ENCODE data around the gene TMEM108. TPM values are rescaled to one million over a fixed set of nuclear protein-coding genes. Genes with fewer than 3 reads are reported as not detected.

TMEM108 gene
- total RNA-seq, 2 donors from 2014 or later, result 0.13 TPM; not detected in 1

DNA sequence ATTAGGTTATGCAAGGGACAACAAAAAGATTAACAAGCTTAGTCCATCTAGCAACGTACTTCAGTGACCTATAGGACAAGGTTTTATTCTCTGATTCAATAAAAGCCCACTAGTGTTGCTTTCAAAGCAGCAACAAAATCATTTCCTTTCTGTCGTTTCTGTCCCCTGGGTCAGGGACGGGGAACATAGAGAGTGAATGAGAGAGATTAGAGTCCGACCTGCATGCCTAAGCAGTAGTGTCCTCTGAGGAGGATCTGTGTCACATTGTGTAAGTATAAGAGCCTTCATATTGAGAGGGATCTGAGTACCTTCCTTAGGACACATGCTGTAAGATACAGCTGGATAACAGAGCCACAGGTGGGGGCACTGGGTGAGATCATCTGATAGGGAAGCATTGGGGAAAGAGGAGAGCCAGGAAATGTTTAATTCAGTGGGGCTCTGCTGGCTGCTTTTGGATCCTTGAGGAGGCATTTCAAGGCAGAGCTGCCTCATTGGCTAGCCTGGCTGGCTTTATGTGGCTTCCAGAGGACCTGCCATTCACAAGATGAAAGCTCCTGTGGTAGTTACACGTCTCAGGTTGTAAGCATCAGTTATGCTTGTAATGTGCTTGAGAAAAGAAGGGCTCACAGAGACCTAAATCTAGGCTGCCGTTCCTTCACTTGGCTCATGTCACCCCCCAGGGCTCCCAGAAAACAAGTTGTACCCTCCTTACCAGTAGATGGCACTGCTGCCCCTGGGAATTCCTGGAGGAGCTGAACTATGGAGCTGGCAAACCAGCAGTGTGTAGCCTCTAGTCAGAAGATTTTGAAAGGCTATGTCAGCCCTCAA, 2.7 kb downstream of the TMEM108 start:
- H3K27me3 Mint-ChIP-seq, result peaks cover 30% of the 10 kb centered on the region
- H3K27ac Mint-ChIP-seq, result no peak overlapping the region
- ATAC-seq (replicated peaks), result peak; percentile 43
- H3K9me3 Mint-ChIP-seq, result no peaks in the 10 kb centered on the region
- no peaks in the 10 kb centered on the region for H3K4me1 Mint-ChIP-seq
- no peak overlapping the region for H3K4me3 Mint-ChIP-seq
- no peaks in the 10 kb centered on the region for H3K36me3 Mint-ChIP-seq (ENCODE audit: low read depth)

DNA sequence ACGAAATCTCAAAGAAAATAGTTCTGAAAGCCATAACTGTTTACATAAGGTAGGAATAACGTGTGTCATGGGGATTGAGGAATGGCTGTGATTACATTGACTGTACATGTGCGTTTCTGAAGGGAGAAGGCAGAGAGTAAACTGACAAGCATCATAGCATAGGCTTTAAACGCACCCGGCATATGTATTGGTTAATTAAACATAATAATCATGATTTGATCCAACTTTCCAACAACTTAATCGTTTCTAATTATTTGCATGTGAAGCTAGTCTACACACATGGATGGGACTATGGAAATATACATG, 3.3 kb downstream of the TMEM108 start:
- no peaks in the 10 kb centered on the region for H3K9me3 Mint-ChIP-seq
- H3K4me1 Mint-ChIP-seq, result no peaks in the 10 kb centered on the region
- H3K27me3 Mint-ChIP-seq, result peaks cover 30% of the 10 kb centered on the region
- no peak for ATAC-seq (replicated peaks)
- H3K27ac Mint-ChIP-seq, result no peak overlapping the region
- H3K36me3 Mint-ChIP-seq (ENCODE audit: low read depth), result no peaks in the 10 kb centered on the region
- no peak overlapping the region for H3K4me3 Mint-ChIP-seq

DNA sequence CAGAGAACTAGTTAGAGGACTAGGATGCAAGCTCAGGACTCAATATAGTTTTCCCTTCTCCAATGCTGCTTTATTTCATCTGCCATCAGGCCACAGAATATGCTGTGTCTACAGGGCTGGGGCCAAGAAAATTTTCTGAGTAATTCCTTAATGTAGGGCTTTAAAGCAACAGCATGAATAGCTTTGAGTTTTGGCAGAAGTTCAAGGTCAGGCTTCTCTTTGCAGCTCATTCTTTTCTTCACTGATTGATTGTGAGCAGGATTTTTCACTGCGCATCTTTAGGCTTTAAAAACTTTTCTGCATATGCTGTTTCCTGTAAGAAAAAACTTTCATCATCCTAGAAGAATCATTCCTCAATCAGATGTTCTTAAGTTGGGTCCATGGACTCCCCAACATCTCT, 4.6 kb downstream of the TMEM108 start:
- H3K36me3 Mint-ChIP-seq (ENCODE audit: low read depth), result no peaks in the 10 kb centered on the region
- no peaks in the 10 kb centered on the region for H3K9me3 Mint-ChIP-seq
- H3K27me3 Mint-ChIP-seq, result peaks cover 20% of the 10 kb centered on the region
- no peak overlapping the region for H3K4me3 Mint-ChIP-seq
- no peak for ATAC-seq (replicated peaks)
- H3K27ac Mint-ChIP-seq, result no peak overlapping the region
- no peaks in the 10 kb centered on the region for H3K4me1 Mint-ChIP-seq

DNA sequence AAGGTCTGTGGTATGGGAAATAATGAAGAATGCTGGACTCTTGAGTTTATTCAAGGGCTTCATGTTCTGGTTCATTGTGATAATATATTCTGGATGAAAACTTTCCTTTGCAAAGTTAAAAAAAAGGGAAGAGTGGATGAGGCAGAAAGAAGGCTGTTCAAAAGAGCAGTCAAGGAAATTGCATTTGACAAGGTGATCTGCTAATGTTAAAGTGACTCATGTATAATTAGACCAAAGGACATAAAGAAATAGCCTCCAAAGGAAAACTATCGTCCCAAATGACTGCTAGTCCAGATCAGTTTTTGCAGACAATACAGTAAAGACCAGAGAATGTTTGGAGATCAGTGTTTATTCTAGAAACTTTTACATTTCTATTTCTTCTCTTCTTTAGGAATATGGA, 9.8 kb downstream of the TMEM108 start:
- Mint-ChIP-seq H3K36me3 (ENCODE audit: low read depth) (no peaks in the 10 kb centered on the region), H3K27ac (no peak overlapping the region), H3K4me3 (no peak overlapping the region), H3K27me3 (peaks cover 8% of the 10 kb centered on the region), H3K4me1 (no peaks in the 10 kb centered on the region), H3K9me3 (no peaks in the 10 kb centered on the region)
- ATAC-seq (replicated peaks), result no peak

DNA sequence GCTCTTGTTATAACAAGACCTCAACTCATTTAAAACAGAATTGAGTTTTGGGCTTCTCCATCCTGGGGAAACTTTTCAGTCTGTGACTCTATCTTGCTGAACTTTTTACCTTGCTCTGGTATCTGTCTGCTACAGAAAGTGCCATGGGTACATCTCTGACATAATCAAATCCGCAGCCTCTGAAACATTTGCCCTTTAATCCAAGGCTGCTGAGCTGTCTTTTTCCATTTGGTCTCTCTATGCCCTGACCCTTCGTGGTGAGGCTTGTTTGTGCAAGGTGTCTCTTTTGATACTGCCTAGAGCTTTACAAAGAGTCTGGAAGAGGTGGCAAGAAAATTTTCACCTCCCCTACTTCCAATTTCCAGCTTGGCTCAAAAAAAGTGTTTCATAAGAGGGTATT, 11.3 kb downstream of the TMEM108 start:
- no peaks in the 10 kb centered on the region for H3K36me3 Mint-ChIP-seq (ENCODE audit: low read depth)
- no peak overlapping the region for H3K4me3 Mint-ChIP-seq
- peaks cover 9% of the 10 kb centered on the region for H3K27me3 Mint-ChIP-seq
- no peak overlapping the region for H3K27ac Mint-ChIP-seq
- H3K9me3 Mint-ChIP-seq, result no peaks in the 10 kb centered on the region
- ATAC-seq (replicated peaks), result no peak
- H3K4me1 Mint-ChIP-seq, result no peaks in the 10 kb centered on the region

DNA sequence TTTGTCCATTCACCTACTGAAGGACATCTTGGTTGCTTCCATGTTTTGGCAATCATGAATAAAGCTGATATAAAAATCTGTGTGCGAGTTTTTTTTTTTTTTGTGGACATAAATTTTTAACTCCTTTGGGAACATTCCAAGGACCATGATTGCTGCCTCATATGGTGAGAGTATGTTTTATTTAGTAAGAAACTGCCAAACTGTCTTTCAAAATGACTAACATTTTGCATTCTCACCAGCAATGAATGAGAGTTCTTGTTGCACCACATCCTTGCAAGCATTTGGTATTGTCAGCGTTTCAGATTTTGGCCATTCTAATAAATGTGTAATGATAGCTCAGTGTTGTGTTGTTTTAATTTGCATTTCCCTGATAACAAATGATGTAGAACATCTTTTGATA, 12.7 kb downstream of the TMEM108 start:
- Mint-ChIP-seq H3K27ac (no peak overlapping the region), H3K36me3 (ENCODE audit: low read depth) (no peaks in the 10 kb centered on the region), H3K9me3 (no peaks in the 10 kb centered on the region), H3K4me1 (no peaks in the 10 kb centered on the region), H3K4me3 (no peak overlapping the region), H3K27me3 (peaks cover 9% of the 10 kb centered on the region)
- ATAC-seq (replicated peaks), result no peak

DNA sequence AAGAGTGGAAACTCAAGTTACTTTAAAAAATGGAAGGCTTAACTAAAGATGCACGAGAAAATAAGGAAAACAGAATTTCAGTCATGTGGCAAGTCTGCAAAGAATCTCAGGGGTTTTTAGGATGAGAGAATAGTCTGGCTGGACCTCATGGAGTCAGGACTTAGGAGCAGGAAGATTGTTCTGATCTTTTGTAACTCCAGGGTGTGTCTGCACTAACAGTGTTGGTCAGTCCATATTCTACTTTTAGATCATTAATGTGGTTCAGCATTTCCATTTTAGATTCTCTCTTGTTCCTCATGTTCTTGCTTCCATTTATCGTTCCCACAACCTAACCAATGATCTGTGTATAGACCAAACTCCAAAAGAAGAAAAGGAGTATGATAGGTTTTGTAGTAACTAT, 15.3 kb downstream of the TMEM108 start:
- no peaks in the 10 kb centered on the region for H3K4me1 Mint-ChIP-seq
- peaks cover 12% of the 10 kb centered on the region for H3K27me3 Mint-ChIP-seq
- no peaks in the 10 kb centered on the region for H3K9me3 Mint-ChIP-seq
- no peaks in the 10 kb centered on the region for H3K36me3 Mint-ChIP-seq (ENCODE audit: low read depth)
- ATAC-seq (replicated peaks), result no peak
- no peak overlapping the region for H3K27ac Mint-ChIP-seq
- no peak overlapping the region for H3K4me3 Mint-ChIP-seq

DNA sequence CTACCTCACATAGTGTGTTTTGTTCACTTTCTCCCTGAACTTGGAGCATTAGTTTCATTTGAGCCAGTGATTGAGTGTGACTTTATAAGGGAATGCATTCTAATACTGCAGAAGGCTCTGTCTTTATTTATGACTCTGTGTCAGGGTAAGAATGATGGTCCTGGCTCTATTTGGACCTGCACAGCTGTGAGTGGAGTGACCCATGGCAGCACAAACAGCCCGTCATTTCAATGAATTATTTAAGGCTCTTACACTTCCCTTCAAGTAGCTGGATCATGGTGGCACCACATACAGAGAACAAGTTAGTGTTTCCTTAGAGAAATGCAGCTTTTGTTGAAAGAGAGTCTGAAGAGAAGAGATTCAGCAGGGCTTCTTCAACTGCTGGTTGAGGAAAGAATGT, 16.4 kb downstream of the TMEM108 start:
- Mint-ChIP-seq H3K36me3 (ENCODE audit: low read depth) (no peaks in the 10 kb centered on the region), H3K4me3 (no peak overlapping the region), H3K4me1 (no peaks in the 10 kb centered on the region), H3K27ac (no peak overlapping the region), H3K9me3 (no peaks in the 10 kb centered on the region), H3K27me3 (peaks cover 14% of the 10 kb centered on the region)
- no peak for ATAC-seq (replicated peaks)

DNA sequence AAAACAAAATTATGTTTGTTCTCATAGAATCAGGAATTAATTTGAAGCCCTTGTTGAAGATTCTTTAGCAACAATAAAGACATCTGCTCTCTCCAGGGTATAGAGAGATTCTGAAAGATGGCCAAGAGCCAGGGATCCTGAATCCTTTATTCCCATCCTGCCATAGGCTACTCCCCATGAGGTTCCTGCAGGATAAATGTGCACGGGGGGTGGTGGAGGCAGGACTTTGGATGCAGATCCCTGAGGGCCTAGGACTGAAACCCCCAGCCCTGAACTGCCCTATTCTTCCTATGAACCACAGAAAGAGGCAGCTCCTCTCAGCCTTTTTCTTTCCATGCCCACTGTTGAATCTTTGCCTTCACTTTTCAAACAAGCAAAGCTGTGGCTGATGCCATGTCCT, 17.1 kb downstream of the TMEM108 start:
- Mint-ChIP-seq H3K9me3 (no peaks in the 10 kb centered on the region), H3K4me1 (no peaks in the 10 kb centered on the region), H3K27me3 (peaks cover 15% of the 10 kb centered on the region), H3K27ac (no peak overlapping the region), H3K36me3 (ENCODE audit: low read depth) (no peaks in the 10 kb centered on the region), H3K4me3 (no peak overlapping the region)
- ATAC-seq (replicated peaks), result no peak

DNA sequence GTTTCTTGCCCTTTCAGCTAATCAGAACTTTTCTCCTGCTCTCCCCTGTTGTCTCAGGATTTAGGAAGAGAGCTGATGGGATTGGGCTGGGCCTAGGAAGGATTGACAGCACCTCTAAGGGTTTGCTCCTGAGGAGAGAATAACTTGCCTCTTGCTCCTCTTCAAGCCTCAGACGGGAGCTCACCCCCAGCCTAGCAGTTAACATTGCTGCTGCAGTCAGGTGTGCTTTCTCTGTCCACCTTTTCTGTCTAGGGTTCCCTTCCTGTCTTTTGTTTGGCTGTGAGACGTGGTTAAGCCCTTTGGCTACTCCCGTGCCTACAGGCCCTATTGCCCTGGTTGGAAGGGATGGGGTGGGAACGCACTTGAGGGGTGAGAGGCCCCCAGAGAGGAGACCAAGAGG, 20.1 kb downstream of the TMEM108 start:
- no peaks in the 10 kb centered on the region for H3K4me1 Mint-ChIP-seq
- no peak overlapping the region for H3K4me3 Mint-ChIP-seq
- H3K36me3 Mint-ChIP-seq (ENCODE audit: low read depth), result no peaks in the 10 kb centered on the region
- no peak overlapping the region for H3K27ac Mint-ChIP-seq
- H3K27me3 Mint-ChIP-seq, result peaks cover 15% of the 10 kb centered on the region
- no peak for ATAC-seq (replicated peaks)
- H3K9me3 Mint-ChIP-seq, result no peaks in the 10 kb centered on the region

DNA sequence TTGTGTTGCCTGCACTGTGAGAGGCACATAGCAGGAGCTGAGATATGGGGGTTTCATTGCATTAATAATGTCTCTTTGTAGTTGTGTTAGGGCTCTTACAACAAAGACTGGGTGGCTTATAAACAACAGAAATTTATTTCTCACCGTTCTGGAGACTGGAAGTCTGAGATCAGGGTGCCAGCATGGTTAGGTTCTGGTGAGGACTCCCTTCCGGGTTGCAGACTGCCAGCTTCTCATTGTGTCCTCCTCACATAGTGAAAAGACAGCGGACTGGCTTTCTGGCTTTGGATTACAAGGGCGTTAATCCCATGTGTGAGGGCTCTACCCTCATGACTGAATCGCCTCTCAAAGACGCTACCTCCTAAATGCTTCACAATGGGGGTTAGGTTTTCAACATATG, 20.6 kb downstream of the TMEM108 start:
- no peak for ATAC-seq (replicated peaks)
- no peaks in the 10 kb centered on the region for H3K4me1 Mint-ChIP-seq
- H3K4me3 Mint-ChIP-seq, result no peak overlapping the region
- H3K27me3 Mint-ChIP-seq, result peaks cover 16% of the 10 kb centered on the region
- no peaks in the 10 kb centered on the region for H3K9me3 Mint-ChIP-seq
- no peak overlapping the region for H3K27ac Mint-ChIP-seq
- H3K36me3 Mint-ChIP-seq (ENCODE audit: low read depth), result no peaks in the 10 kb centered on the region

DNA sequence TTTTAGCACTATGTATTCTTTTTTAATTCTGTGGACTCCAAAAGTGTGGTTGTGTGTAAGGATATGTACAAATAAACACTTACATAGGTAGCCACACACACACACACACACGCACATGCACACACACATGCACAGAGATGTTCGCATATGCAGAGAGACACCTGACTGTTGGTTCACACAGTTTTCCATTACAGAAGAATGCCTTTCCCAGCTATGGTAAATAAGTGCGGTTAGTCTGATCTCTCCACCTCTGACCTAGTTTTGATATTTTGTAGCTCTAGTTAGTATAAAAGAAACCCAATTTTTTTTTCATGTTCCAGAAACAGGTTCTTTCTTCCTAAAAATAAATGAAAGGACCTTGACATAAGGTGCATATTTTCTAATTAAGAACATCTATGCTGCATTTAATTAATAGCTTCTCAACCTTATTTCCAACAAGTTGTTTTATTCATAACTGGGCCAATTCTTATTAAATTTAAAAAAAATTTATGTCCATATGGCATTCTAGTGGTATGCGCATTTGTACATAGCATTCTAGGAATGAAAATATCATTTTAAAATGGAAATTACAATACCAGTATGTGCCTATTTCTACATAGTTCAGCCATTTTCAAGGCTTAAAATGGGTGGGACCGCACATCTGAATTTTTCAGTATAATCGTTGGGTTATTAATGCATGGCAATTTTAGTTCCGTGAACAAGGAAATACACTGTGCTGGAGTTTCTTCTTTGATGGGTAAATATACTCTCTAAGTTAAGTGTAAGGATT, 27.2 kb downstream of the TMEM108 start:
- no peaks in the 10 kb centered on the region for H3K9me3 Mint-ChIP-seq
- H3K27ac Mint-ChIP-seq, result no peak overlapping the region
- H3K36me3 Mint-ChIP-seq (ENCODE audit: low read depth), result no peaks in the 10 kb centered on the region
- H3K4me1 Mint-ChIP-seq, result no peaks in the 10 kb centered on the region
- peaks cover 11% of the 10 kb centered on the region for H3K27me3 Mint-ChIP-seq
- H3K4me3 Mint-ChIP-seq, result no peak overlapping the region
- ATAC-seq (replicated peaks), result no peak

DNA sequence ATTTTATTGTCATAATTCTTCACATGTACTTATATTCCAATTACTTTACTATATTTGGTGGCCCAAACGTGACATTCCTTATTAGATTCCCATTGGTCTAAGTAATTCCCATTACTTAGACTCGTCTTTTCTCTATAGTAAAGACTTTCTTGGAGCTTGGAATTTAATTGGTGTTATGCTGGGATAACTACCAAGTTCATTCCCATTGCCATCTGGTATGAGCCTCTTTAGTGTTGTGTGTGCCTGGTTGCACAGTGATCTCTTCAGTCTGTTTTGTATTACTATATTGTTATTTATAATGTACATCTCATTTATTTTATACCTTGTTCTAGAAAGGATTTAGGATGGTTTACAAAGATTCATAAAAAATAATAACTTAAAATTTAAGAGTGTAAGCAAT, 27.8 kb downstream of the TMEM108 start:
- no peaks in the 10 kb centered on the region for H3K4me1 Mint-ChIP-seq
- ATAC-seq (replicated peaks), result no peak
- H3K4me3 Mint-ChIP-seq, result no peak overlapping the region
- H3K36me3 Mint-ChIP-seq (ENCODE audit: low read depth), result no peaks in the 10 kb centered on the region
- H3K9me3 Mint-ChIP-seq, result no peaks in the 10 kb centered on the region
- peaks cover 11% of the 10 kb centered on the region for H3K27me3 Mint-ChIP-seq
- H3K27ac Mint-ChIP-seq, result no peak overlapping the region

DNA sequence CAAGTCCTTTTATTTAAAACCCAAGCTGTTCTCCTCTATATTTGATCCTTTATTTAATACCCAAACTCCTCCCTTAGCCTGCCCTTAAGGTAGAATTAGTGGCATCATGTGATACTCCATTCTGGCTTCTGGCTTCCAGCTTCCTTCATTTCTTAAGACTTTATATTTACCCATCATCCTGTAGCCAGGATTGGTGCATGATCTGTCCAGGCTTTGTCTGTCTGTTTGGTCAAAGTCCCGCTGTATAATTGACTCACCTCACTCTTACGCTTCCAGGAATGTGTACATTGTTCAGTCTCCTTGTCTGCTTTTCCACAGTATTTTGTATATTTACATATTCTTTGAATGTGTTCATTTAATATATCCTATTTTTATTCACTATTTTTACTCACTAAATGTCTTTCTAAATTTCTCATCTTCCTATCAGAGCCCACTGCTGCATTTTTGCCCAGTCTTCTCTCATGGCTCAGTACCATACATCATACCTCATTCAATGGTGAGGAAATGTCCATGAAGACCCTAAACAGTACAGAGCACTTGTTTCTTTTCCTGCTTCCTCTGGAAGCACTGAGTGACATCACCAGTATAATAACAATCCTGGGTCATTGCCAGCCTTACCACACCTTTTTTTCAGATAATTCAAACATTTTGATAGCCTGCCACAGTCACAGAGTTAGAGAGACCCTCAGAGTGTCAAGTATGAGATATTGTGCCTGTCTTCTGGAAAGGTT, 31.5 kb downstream of the TMEM108 start:
- H3K27me3 Mint-ChIP-seq, result peaks cover 3% of the 10 kb centered on the region
- no peak for ATAC-seq (replicated peaks)
- H3K4me1 Mint-ChIP-seq, result no peaks in the 10 kb centered on the region
- no peak overlapping the region for H3K27ac Mint-ChIP-seq
- no peaks in the 10 kb centered on the region for H3K9me3 Mint-ChIP-seq
- H3K4me3 Mint-ChIP-seq, result no peak overlapping the region
- no peaks in the 10 kb centered on the region for H3K36me3 Mint-ChIP-seq (ENCODE audit: low read depth)

DNA sequence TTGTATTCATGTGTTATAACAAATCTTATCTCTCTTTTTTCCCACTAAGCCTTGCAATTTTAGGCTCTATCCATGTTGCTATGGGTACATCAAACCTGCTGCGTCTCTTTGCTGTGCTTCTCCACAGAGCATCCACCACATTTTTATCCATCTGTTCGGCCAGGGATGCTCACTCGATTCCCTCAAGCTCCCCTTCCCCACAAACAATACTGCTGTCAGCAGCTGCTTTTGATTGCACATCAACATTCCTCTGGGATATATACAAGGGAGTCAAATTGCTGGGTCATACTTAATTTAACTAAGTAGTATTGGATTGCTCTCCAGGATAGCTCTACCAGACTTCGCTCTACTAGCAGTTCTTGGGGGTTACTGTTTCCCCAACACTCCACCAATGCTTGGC, 36.8 kb downstream of the TMEM108 start:
- H3K27me3 Mint-ChIP-seq, result peaks cover 12% of the 10 kb centered on the region
- no peaks in the 10 kb centered on the region for H3K4me1 Mint-ChIP-seq
- no peaks in the 10 kb centered on the region for H3K36me3 Mint-ChIP-seq (ENCODE audit: low read depth)
- no peak overlapping the region for H3K4me3 Mint-ChIP-seq
- no peak for ATAC-seq (replicated peaks)
- H3K9me3 Mint-ChIP-seq, result no peaks in the 10 kb centered on the region
- H3K27ac Mint-ChIP-seq, result no peak overlapping the region
